Neural crest cell (in vitro differentiated cells): Measurements from ENCODE around the gene PNMT. TPM values are rescaled to one million over a fixed set of nuclear protein-coding genes. Genes with fewer than 3 reads are reported as not detected.

Experiments used
- DNase-seq: peaks from one replicate; pipeline ENCODE4 v3.0.0; 2021; ENCODE audit warnings: low read depth, mixed read lengths, low spot score
- H3K27ac Mint-ChIP-seq: one replicate; pipeline ENCODE4 v1.8.0; 2021; ENCODE audit warnings: mild to moderate bottlenecking, mixed read lengths; ENCODE audit not compliant: unreplicated experiment
- H3K27me3 Mint-ChIP-seq: 2 replicates; pipeline ENCODE4 v1.8.0; 2021; ENCODE audit warnings: low read depth, mild to moderate bottlenecking, mixed read lengths
- H3K36me3 Mint-ChIP-seq: 2 replicates; pipeline ENCODE4 v1.8.0; 2021; ENCODE audit warnings: low read depth, mild to moderate bottlenecking, mixed read lengths
- H3K4me1 Mint-ChIP-seq: 2 replicates; pipeline ENCODE4 v1.8.0; 2021; ENCODE audit warnings: mixed read lengths
- H3K4me3 Mint-ChIP-seq: one replicate; pipeline ENCODE4 v1.8.0; 2021; ENCODE audit warnings: mild to moderate bottlenecking, mixed read lengths
- H3K9me3 Mint-ChIP-seq: 2 replicates; pipeline ENCODE4 v1.8.0; 2021; ENCODE audit warnings: mixed read lengths
- total RNA-seq: library from RNA; stranded (reverse); gene quantifications from 2 replicates; pipeline ENCODE4 v1.2.1, GENCODE V29; 2021
- TF ChIP-seq, protein P1 (sequence below): fragments of 200-600 bp; sonication (generic); conservative IDR thresholded peaks from 2 replicates; pipeline ENCODE4 v1.5.0; 2021; ENCODE audit warnings: antibody characterized with exemption, mild to moderate bottlenecking

Gene PNMT
- total RNA-seq, 1 donor from 2014 or later, result 0.84 TPM

DNA sequence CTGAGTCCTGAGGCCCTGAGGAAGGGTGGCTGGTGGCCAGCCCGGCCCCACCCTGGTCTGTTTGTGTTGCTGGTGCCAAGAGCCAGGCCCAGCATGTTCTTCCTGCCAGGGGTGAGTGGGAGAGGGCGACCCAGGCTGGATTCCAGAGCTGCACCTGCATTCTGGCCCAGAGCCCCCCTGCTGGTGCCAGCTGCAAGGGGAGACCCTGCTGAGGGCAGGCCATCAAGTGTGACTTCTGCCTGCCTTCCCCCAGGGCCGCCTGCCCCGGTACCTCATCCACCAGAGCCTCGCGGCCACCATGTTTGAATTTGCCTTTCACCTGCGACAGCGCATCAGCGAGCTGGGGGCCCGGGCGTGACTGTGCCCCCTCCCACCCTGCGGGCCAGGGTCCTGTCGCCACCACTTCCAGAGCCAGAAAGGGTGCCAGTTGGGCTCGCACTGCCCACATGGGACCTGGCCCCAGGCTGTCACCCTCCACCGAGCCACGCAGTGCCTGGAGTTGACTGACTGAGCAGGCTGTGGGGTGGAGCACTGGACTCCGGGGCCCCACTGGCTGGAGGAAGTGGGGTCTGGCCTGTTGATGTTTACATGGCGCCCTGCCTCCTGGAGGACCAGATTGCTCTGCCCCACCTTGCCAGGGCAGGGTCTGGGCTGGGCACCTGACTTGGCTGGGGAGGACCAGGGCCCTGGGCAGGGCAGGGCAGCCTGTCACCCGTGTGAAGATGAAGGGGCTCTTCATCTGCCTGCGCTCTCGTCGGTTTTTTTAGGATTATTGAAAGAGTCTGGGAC lies 5.5 kb upstream of the PNMT start:
- peaks cover 32% of the 10 kb centered on the region for H3K27me3 Mint-ChIP-seq
- TF ChIP-seq, protein P1, sequence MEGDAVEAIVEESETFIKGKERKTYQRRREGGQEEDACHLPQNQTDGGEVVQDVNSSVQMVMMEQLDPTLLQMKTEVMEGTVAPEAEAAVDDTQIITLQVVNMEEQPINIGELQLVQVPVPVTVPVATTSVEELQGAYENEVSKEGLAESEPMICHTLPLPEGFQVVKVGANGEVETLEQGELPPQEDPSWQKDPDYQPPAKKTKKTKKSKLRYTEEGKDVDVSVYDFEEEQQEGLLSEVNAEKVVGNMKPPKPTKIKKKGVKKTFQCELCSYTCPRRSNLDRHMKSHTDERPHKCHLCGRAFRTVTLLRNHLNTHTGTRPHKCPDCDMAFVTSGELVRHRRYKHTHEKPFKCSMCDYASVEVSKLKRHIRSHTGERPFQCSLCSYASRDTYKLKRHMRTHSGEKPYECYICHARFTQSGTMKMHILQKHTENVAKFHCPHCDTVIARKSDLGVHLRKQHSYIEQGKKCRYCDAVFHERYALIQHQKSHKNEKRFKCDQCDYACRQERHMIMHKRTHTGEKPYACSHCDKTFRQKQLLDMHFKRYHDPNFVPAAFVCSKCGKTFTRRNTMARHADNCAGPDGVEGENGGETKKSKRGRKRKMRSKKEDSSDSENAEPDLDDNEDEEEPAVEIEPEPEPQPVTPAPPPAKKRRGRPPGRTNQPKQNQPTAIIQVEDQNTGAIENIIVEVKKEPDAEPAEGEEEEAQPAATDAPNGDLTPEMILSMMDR, result no peak
- H3K9me3 Mint-ChIP-seq, result no peaks in the 10 kb centered on the region
- H3K27ac Mint-ChIP-seq, result no peak overlapping the region
- H3K4me3 Mint-ChIP-seq, result no peak overlapping the region
- H3K4me1 Mint-ChIP-seq, result peaks cover 9% of the 10 kb centered on the region
- no peaks in the 10 kb centered on the region for H3K36me3 Mint-ChIP-seq
- DNase-seq, result no peak

DNA sequence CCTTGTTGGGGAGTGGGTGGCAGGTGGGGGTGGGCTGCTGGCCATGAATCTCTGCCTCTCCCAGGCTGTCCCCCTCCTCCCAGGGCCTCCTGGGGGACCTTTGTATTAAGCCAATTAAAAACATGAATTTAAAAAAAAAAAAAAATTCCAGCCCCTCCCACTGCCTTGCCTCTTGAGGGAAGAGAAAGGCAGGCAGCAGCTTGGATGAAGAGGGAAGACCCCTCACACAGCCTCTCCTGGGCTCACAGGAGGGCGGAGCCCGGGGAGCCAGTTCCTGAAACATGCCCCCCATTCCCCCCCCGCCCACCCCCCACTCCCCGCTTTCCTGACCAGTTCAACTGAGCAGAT lies 4.9 kb upstream of the PNMT start:
- Mint-ChIP-seq H3K27ac (no peak overlapping the region), H3K9me3 (no peaks in the 10 kb centered on the region), H3K27me3 (peaks cover 35% of the 10 kb centered on the region), H3K4me3 (no peak overlapping the region), H3K36me3 (no peaks in the 10 kb centered on the region), H3K4me1 (peaks cover 9% of the 10 kb centered on the region)
- no peak for DNase-seq
- TF ChIP-seq, protein P1, result no peak

DNA sequence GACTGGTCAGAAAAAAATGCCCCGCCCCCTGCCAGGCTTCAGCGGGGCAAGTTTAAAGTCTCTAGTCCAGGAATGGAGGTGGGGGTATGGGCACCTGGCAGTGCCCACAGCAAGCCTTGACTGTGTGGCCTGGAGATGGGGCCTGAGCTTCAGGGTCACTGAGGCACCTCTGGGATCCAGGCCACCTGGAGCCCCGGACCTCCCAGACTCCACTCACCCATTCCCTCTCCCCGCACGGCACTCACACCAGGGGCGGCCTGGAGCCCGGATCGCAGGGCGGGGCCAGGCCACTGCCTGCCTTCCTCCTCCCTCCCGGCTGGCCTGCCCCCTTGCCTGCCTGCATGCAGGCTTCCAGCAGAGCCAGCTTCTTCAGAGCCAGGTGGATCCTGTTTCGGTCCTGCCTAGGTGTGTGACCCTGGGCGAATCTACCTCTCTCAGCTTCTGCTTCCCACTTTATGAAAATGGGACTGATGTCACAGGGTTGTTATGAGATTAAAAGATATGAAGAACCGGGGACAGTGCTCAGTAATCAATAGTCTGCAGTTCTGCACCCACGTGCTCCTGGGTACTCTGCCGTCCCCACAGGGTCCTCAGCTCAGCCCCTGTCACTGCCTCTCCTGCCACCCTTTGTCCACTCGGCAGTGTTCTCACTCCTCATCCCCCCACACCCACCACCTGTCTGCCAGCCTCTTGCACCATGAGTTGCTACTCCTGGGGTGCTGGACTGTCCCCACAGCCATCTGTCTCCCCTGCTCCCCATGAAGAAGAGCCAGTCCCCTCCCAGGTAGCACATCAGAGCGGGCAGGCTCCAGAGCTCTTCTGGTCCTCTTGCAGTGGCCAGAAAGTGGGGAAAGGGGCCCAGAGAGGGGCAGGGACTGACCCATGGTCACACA lies 4.3 kb upstream of the PNMT start:
- H3K4me3 Mint-ChIP-seq, result no peak overlapping the region
- H3K27me3 Mint-ChIP-seq, result peaks cover 41% of the 10 kb centered on the region
- no peak overlapping the region for H3K27ac Mint-ChIP-seq
- no peak for DNase-seq
- peaks cover 14% of the 10 kb centered on the region for H3K4me1 Mint-ChIP-seq
- H3K36me3 Mint-ChIP-seq, result no peaks in the 10 kb centered on the region
- TF ChIP-seq, protein P1, result no peak
- no peaks in the 10 kb centered on the region for H3K9me3 Mint-ChIP-seq

DNA sequence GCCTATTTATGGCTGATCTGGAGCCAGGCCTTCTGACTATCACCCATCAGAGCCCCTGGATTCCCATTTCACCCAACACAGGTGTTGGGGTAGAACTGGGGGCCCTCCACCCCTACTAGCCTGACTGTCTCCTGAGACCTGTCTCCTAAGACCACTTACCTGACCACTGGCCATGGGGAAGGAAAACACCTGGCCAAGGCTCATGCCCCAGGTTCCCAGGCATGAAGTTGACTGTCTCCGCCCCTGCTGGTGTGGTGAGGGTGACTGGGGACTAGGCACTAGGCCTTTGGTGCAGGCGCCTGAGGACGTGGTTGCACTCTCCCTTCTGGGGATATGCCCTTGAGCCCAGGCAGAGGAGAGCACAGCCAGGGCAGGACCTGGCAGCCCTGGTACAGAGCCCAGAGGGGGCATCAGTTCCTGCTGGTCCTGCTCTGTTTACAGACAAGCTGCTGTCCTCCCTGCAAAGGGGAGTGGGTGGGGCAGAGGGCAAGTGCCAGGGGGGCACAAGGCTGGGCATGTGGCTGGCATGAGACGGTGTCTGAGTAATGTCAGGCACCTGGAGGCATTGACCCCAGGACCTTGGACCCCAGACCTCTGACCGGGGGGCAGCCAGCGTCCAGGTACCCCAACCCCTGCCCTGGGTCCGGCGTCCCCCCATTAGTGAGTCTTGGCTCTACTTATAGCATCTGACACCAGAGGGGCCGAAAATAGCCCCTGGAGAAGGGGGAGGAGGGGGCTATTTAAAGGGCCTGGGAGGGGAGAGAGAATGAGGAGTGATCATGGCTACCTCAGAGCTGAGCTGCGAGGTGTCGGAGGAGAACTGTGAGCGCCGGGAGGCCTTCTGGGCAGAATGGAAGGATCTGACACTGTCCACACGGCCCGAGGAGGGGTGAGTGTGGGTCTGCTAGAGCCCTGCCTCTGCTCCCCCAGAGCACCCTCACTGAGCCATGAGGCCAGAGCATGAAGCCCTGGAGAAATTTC lies 3.4 kb upstream of the PNMT start, which contains the start of gene TCAP:
TSS of gene TCAP (plus strand) at position 769 of the 981 bp plus-strand sequence. CDS start at position 780, 11 bp downstream.
- DNase-seq, result no peak
- TF ChIP-seq, protein P1, result no peak
- Mint-ChIP-seq H3K36me3 (no peaks in the 10 kb centered on the region), H3K27me3 (peaks cover 49% of the 10 kb centered on the region), H3K9me3 (no peaks in the 10 kb centered on the region), H3K4me3 (peak within 1 kb of the TSS; percentile 41), H3K27ac (no peak within 1 kb of the TSS), H3K4me1 (peaks cover 14% of the 10 kb centered on the region)
